ENCODE results near the gene BOD1.

DNA sequence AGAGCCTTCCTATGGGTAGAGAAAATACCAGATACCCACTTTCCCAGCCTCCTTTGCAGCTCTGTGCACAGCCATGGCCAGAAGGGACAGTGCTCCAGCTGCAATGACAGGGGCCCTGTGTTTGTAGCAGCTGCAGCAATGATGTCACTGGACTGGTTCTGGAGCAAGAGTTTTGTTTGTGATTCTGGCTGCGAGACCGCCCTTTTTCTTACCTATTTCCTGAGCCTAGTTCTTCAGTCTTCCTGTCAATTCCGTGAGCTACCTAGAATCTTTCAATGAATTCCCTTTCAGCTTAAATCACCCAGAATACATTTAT is 10.0 kb upstream of the BOD1 start:
- TF ChIP-seq POLR2AphosphoS5 (IDR thresholded peaks at IDR 0.05) (no peak), POLR2A (IDR thresholded peaks at IDR 0.05) (no peak)
- TF ChIP-seq, protein P1, sequence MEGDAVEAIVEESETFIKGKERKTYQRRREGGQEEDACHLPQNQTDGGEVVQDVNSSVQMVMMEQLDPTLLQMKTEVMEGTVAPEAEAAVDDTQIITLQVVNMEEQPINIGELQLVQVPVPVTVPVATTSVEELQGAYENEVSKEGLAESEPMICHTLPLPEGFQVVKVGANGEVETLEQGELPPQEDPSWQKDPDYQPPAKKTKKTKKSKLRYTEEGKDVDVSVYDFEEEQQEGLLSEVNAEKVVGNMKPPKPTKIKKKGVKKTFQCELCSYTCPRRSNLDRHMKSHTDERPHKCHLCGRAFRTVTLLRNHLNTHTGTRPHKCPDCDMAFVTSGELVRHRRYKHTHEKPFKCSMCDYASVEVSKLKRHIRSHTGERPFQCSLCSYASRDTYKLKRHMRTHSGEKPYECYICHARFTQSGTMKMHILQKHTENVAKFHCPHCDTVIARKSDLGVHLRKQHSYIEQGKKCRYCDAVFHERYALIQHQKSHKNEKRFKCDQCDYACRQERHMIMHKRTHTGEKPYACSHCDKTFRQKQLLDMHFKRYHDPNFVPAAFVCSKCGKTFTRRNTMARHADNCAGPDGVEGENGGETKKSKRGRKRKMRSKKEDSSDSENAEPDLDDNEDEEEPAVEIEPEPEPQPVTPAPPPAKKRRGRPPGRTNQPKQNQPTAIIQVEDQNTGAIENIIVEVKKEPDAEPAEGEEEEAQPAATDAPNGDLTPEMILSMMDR (IDR thresholded peaks at IDR 0.05), result no peak
